Bronchial epithelial cell (primary cell): ENCODE data around the gene DRD3. TPM values are rescaled to one million over a fixed set of nuclear protein-coding genes. Genes with fewer than 3 reads are reported as not detected.
A peak's percentile ranks its signal among the peaks of the same experiment; 100 is the strongest.

ENCODE experiments used
- DNase-seq: peaks from one replicate; pipeline ENCODE4 v3.0.0-alpha.2; 2010; ENCODE audit warnings: low read depth
- FAIRE-seq: peaks from 2 replicates; lab custom pipeline; 2011; peaks lifted over from hg19 to GRCh38; lab: Jason Lieb, UNC
- H3K27me3 ChIP-seq: 2 replicates; pipeline ENCODE4 v1.5.1; 2011; ENCODE audit warnings: low read length; ENCODE audit not compliant: control insufficient read depth, insufficient read depth
- H3K36me3 ChIP-seq: 2 replicates; pipeline ENCODE4 v1.5.1; 2011; ENCODE audit warnings: low read length; ENCODE audit not compliant: control insufficient read depth, insufficient read depth
- H3K4me3 ChIP-seq: 2 replicates; pipeline ENCODE4 v1.5.1; 2011; ENCODE audit warnings: mild to moderate bottlenecking, low read depth, low read length, control low read depth
- total RNA-seq: library from RNA; depleted of rRNA; stranded (reverse); fragments of >200 nt; gene quantifications from 2 replicates; pipeline ENCODE4 v1.2.1, GENCODE V29; 2014
- TF ChIP-seq, protein P1 (sequence below): IDR thresholded peaks from 2 replicates; pipeline ENCODE4 v1.5.1; 2011; ENCODE audit warnings: mild to moderate bottlenecking, moderate library complexity, low read length, control low read depth, inconsistent platforms; ENCODE audit not compliant: insufficient read depth, severe bottlenecking

DRD3 gene
- total RNA-seq, 1 donor from 2014 or later, result not detected

- no peak overlapping the region for H3K4me3 ChIP-seq
- no peak for FAIRE-seq
- H3K36me3 ChIP-seq, result no peaks in the 10 kb centered on the region
- no peak for DNase-seq
- TF ChIP-seq, protein P1, sequence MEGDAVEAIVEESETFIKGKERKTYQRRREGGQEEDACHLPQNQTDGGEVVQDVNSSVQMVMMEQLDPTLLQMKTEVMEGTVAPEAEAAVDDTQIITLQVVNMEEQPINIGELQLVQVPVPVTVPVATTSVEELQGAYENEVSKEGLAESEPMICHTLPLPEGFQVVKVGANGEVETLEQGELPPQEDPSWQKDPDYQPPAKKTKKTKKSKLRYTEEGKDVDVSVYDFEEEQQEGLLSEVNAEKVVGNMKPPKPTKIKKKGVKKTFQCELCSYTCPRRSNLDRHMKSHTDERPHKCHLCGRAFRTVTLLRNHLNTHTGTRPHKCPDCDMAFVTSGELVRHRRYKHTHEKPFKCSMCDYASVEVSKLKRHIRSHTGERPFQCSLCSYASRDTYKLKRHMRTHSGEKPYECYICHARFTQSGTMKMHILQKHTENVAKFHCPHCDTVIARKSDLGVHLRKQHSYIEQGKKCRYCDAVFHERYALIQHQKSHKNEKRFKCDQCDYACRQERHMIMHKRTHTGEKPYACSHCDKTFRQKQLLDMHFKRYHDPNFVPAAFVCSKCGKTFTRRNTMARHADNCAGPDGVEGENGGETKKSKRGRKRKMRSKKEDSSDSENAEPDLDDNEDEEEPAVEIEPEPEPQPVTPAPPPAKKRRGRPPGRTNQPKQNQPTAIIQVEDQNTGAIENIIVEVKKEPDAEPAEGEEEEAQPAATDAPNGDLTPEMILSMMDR, result no peak
- peaks cover 2% of the 10 kb centered on the region for H3K27me3 ChIP-seq
These were observed 37.5 kb upstream of the DRD3 start for GRCh38 chr3:114216186-114216970.

- FAIRE-seq (no peak), DNase-seq (no peak)
- TF ChIP-seq, protein P1, result no peak
- H3K4me3 ChIP-seq, result no peak overlapping the region
- no peaks in the 10 kb centered on the region for H3K36me3 ChIP-seq
- H3K27me3 ChIP-seq, result peaks cover 2% of the 10 kb centered on the region
These were observed 35.9 kb upstream of the DRD3 start for GRCh38 chr3:114214542-114215341.

DNA sequence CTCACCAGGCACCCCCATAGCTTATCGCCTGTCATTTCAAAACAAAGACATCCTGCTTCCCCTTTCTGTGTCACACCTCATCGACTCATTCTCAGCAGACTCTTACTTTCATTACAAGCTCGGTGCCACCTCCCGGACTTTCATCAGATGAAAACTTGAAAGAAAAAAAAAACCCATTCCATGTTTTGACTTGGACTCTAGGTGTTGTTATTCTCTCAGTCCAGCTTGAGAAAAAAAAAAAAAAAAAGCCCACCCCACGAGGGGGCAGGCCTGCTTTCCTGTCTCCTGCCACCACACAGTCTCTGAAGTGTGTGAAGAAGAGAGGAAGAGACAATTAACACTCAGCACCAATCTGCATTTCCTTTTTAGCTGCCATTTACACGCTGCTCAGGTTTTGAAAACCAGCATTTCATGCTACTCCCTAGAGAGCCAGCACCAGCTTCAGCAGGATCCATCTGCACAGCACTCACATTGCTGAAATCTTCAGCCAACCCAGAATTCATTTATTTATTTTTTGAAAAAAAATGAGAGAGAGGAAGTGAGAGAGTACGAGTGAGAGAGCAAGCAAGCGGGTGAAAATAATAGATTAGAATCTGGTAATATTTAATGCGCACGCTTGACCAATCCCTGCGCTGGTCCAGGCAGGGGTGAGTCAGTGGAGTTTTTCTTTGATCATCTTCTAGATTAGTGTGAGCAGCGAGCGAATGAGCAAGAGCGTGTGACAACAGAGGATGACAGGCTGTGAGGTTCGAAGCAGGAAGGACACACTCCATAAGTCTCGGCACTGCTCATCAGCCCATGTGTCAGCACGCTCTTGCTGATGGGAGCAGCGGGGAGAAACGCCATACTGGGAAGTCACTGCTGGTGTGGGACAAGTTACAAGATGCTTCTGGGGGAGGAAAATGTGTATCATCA, 35.0 kb upstream of the DRD3 start:
- H3K27me3 ChIP-seq, result peaks cover 2% of the 10 kb centered on the region
- FAIRE-seq, result no peak
- TF ChIP-seq, protein P1, result no peak
- H3K4me3 ChIP-seq, result no peak overlapping the region
- peak; percentile 2 for DNase-seq
- H3K36me3 ChIP-seq, result no peaks in the 10 kb centered on the region

GRCh38 chr3:114213292-114213626, 34.4 kb upstream of the DRD3 start:
- Histone ChIP-seq H3K36me3 (no peaks in the 10 kb centered on the region), H3K4me3 (no peak overlapping the region), H3K27me3 (peaks cover 2% of the 10 kb centered on the region)
- FAIRE-seq (no peak), DNase-seq (no peak)
- TF ChIP-seq, protein P1, result no peak

- FAIRE-seq (no peak), DNase-seq (no peak)
- H3K4me3 ChIP-seq, result no peak overlapping the region
- TF ChIP-seq, protein P1, result no peak
- peaks cover 2% of the 10 kb centered on the region for H3K27me3 ChIP-seq
- H3K36me3 ChIP-seq, result no peaks in the 10 kb centered on the region
These were observed 33.8 kb upstream of the DRD3 start for GRCh38 chr3:114212646-114213045.
